Neural cell (in vitro differentiated cells): ENCODE results near the gene ARHGEF4. TPM values are rescaled to one million over a fixed set of nuclear protein-coding genes. Genes with fewer than 3 reads are reported as not detected.

Experiments used
- H2AFZ ChIP-seq: fragments of 200-600, 300-800 bp; sonication (generic), shearing (Covaris generic); 2 replicates; pipeline ENCODE4 v1.6.0; 2014; ENCODE audit warnings: low read depth, mild to moderate bottlenecking, antibody characterized with exemption, low read length, moderate library complexity
- H3F3A ChIP-seq: fragments of 200-600 bp; shearing (Covaris generic); 2 replicates; pipeline ENCODE4 v1.6.1; 2016; ENCODE audit warnings: mild to moderate bottlenecking, moderate library complexity, mixed read lengths, antibody characterized with exemption, low read length; ENCODE audit not compliant: insufficient read depth, poor library complexity, severe bottlenecking
- H3K27ac ChIP-seq: fragments of 200-600, 300-800 bp; sonication (generic), shearing (Covaris generic); 2 replicates; pipeline ENCODE4 v1.5.1; 2014; ENCODE audit warnings: mild to moderate bottlenecking, low read length, moderate library complexity
- H3K27me3 ChIP-seq: fragments of 300-800, 200-600 bp; sonication (generic), shearing (Covaris generic); 2 replicates; pipeline ENCODE4 v1.6.0; 2014; ENCODE audit warnings: mild to moderate bottlenecking, low read depth, low read length, moderate library complexity; ENCODE audit not compliant: insufficient read depth
- H3K36me3 ChIP-seq: fragments of 300-800, 200-600 bp; sonication (generic), shearing (Covaris generic); 2 replicates; pipeline ENCODE4 v1.5.1; 2014; ENCODE audit warnings: mild to moderate bottlenecking, antibody characterized with exemption, low read length, moderate library complexity; ENCODE audit not compliant: insufficient read depth
- H3K4me2 ChIP-seq: fragments of 300-800, 200-600 bp; sonication (generic), shearing (Covaris generic); 2 replicates; pipeline ENCODE4 v1.6.0; 2014; ENCODE audit warnings: mild to moderate bottlenecking, low read length
- H3K4me3 ChIP-seq: fragments of 300-800, 200-600 bp; sonication (generic), shearing (Covaris generic); 2 replicates; pipeline ENCODE4 v1.5.1; 2014; ENCODE audit warnings: mild to moderate bottlenecking, low read length, moderate library complexity
- H3K79me2 ChIP-seq: fragments of 200-600 bp; shearing (Covaris generic); replicated peaks from 2 replicates; pipeline ENCODE4 v1.6.0; 2014; ENCODE audit warnings: mild to moderate bottlenecking, low read length, moderate library complexity; ENCODE audit not compliant: insufficient read depth
- H3K9ac ChIP-seq: fragments of 300-800, 200-600 bp; sonication (generic), shearing (Covaris generic); 2 replicates; pipeline ENCODE4 v1.6.1; 2016; ENCODE audit warnings: mild to moderate bottlenecking, low read length, mixed read lengths
- H3K9me2 ChIP-seq: fragments of 200-600 bp; shearing (Covaris generic); 2 replicates; pipeline ENCODE4 v1.6.1; 2016; ENCODE audit warnings: mild to moderate bottlenecking, low read length, mixed read lengths; ENCODE audit not compliant: insufficient read depth
- H3K9me3 ChIP-seq: fragments of 200-600, 300-800 bp; sonication (generic), shearing (Covaris generic); 2 replicates; pipeline ENCODE4 v1.6.1; 2016; ENCODE audit warnings: mild to moderate bottlenecking, mixed run types, low read length, moderate library complexity, mixed read lengths
- H4K20me1 ChIP-seq: fragments of 200-600 bp; shearing (Covaris generic); 2 replicates; pipeline ENCODE4 v1.6.1; 2016; ENCODE audit warnings: mild to moderate bottlenecking, mixed run types; ENCODE audit not compliant: insufficient read depth
- EP300 ChIP-seq: fragments of 450-650 bp; conservative IDR thresholded peaks from 2 replicates; pipeline ENCODE4 v1.6.1; 2014; ENCODE audit warnings: antibody characterized with exemption, mild to moderate bottlenecking, moderate library complexity; ENCODE audit not compliant: poor library complexity, severe bottlenecking
- EZH2 ChIP-seq: fragments of 200-600, 300-800 bp; shearing (Covaris generic), sonication (generic); IDR thresholded peaks from 2 replicates; pipeline ENCODE4 v1.6.1; 2014; ENCODE audit warnings: antibody characterized with exemption, low read length, borderline replicate concordance, mild to moderate bottlenecking; ENCODE audit not compliant: insufficient read depth, poor library complexity, severe bottlenecking
- MXI1 ChIP-seq: fragments of 450-650 bp; conservative IDR thresholded peaks from 2 replicates; pipeline ENCODE4 v1.6.1; 2014; ENCODE audit warnings: antibody characterized with exemption, mild to moderate bottlenecking; ENCODE audit not compliant: poor library complexity, severe bottlenecking
- POLR2AphosphoS5 ChIP-seq: IDR thresholded peaks from 2 replicates; pipeline ENCODE4 v1.6.1; 2012
- RAD21 ChIP-seq: fragments of 450-650 bp; conservative IDR thresholded peaks from 2 replicates; pipeline ENCODE4 v1.6.1; 2014; ENCODE audit warnings: antibody characterized with exemption, mild to moderate bottlenecking, moderate library complexity
- SMC3 ChIP-seq: fragments of 450-650 bp; conservative IDR thresholded peaks from 2 replicates; pipeline ENCODE4 v1.6.1; 2014; ENCODE audit warnings: antibody characterized with exemption, mild to moderate bottlenecking, moderate library complexity; ENCODE audit not compliant: poor library complexity
- TAF1 ChIP-seq: IDR thresholded peaks from 2 replicates; pipeline ENCODE4 v1.6.1; 2012; ENCODE audit warnings: low read depth
- polyA plus RNA-seq: library from polyadenylated mRNA; depleted of rRNA; stranded (reverse); fragments of >200 nt; gene quantifications from 2 replicates; pipeline ENCODE4 v1.2.3, GENCODE V29; 2014
- TF ChIP-seq, protein P1 (sequence below): fragments of 450-650 bp; IDR thresholded peaks from 2 replicates; pipeline ENCODE4 v1.5.1; 2014; ENCODE audit warnings: antibody characterized with exemption, mild to moderate bottlenecking, moderate library complexity; ENCODE audit not compliant: poor library complexity, severe bottlenecking
- TF ChIP-seq, protein P2 (sequence below): IDR thresholded peaks from 2 replicates; pipeline ENCODE4 v1.6.1; 2012; ENCODE audit warnings: borderline replicate concordance

The ARHGEF4 gene
- polyA plus RNA-seq, 1 donor from 2014 or later = 45.9 TPM

DNA sequence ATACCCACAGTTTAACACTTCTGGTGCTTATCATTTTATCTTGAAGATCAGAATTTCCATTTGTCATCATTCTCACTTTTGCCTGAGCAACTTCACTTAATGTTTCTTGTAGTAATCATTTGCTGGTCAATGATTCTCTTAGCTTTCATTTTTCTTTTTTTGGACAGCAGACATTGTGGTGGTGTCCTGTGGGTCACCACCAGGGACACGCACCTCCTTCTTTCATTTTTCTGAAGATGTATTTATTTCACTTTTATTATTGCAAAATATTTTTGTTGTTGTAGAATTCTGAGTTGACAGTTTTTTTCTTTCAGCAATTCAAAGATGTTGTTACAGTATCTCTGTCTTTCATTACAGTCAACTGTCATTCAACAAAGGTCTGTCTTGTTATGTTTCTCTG, 172.3 kb downstream of the ARHGEF4 start:
- no peak overlapping the region for H3K4me3 ChIP-seq
- no peak overlapping the region for H3K27ac ChIP-seq
- no peaks in the 10 kb centered on the region for H3K9me2 ChIP-seq
- no peaks in the 10 kb centered on the region for H4K20me1 ChIP-seq
- TF ChIP-seq, protein P1, sequence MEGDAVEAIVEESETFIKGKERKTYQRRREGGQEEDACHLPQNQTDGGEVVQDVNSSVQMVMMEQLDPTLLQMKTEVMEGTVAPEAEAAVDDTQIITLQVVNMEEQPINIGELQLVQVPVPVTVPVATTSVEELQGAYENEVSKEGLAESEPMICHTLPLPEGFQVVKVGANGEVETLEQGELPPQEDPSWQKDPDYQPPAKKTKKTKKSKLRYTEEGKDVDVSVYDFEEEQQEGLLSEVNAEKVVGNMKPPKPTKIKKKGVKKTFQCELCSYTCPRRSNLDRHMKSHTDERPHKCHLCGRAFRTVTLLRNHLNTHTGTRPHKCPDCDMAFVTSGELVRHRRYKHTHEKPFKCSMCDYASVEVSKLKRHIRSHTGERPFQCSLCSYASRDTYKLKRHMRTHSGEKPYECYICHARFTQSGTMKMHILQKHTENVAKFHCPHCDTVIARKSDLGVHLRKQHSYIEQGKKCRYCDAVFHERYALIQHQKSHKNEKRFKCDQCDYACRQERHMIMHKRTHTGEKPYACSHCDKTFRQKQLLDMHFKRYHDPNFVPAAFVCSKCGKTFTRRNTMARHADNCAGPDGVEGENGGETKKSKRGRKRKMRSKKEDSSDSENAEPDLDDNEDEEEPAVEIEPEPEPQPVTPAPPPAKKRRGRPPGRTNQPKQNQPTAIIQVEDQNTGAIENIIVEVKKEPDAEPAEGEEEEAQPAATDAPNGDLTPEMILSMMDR = no peak
- TF ChIP-seq TAF1 (no peak), EP300 (peak; percentile 23), RAD21 (no peak), SMC3 (no peak), EZH2 (no peak)
- TF ChIP-seq, protein P2, sequence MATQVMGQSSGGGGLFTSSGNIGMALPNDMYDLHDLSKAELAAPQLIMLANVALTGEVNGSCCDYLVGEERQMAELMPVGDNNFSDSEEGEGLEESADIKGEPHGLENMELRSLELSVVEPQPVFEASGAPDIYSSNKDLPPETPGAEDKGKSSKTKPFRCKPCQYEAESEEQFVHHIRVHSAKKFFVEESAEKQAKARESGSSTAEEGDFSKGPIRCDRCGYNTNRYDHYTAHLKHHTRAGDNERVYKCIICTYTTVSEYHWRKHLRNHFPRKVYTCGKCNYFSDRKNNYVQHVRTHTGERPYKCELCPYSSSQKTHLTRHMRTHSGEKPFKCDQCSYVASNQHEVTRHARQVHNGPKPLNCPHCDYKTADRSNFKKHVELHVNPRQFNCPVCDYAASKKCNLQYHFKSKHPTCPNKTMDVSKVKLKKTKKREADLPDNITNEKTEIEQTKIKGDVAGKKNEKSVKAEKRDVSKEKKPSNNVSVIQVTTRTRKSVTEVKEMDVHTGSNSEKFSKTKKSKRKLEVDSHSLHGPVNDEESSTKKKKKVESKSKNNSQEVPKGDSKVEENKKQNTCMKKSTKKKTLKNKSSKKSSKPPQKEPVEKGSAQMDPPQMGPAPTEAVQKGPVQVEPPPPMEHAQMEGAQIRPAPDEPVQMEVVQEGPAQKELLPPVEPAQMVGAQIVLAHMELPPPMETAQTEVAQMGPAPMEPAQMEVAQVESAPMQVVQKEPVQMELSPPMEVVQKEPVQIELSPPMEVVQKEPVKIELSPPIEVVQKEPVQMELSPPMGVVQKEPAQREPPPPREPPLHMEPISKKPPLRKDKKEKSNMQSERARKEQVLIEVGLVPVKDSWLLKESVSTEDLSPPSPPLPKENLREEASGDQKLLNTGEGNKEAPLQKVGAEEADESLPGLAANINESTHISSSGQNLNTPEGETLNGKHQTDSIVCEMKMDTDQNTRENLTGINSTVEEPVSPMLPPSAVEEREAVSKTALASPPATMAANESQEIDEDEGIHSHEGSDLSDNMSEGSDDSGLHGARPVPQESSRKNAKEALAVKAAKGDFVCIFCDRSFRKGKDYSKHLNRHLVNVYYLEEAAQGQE = no peak
- H3K36me3 ChIP-seq = no peaks in the 10 kb centered on the region
- no peak overlapping the region for H3K9ac ChIP-seq
- H3K4me2 ChIP-seq = no peak overlapping the region
- no peak overlapping the region for H2AFZ ChIP-seq
- no peaks in the 10 kb centered on the region for H3K79me2 ChIP-seq
- no peaks in the 10 kb centered on the region for H3K9me3 ChIP-seq
- H3F3A ChIP-seq = no peaks in the 10 kb centered on the region
- H3K27me3 ChIP-seq = no peaks in the 10 kb centered on the region

DNA sequence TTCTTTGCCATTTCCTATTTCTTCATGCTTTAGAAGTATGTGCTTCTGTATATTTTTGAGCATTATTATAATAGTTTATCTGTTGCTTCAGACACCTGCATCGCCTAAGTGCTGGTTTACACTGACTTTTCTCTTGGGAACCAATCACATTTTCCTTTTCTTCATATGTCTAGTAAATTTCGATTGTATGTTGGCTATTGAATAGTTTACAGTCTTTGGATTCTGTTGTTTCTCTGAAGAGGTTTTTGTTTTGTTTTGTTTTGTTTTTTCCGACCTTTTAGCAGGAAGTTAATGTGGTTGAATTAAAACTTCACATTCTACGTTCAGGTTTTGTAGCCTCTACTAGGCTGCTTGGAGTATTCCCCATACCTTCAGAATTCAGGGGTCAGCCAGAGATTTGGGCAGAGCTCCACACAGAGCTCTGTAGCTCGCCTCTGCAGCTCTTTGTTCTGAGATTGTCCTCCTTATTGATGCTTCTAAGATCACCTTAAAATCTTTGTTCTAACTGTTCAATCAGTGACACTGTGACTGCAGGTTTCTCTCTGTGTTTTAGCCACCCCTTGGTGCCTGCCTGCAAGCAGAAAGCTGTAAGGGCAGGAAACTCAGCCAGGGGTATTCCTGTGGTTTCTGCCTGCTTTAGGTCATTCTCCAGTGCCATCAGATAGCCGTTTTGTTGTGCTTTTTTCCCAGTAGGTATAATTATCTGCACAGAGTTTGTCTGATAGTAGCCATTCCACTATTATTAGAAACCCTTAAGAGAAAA, 173.2 kb downstream of the ARHGEF4 start:
- no peaks in the 10 kb centered on the region for H3K9me2 ChIP-seq
- no peaks in the 10 kb centered on the region for H3K9me3 ChIP-seq
- H4K20me1 ChIP-seq = no peaks in the 10 kb centered on the region
- TF ChIP-seq SMC3 (no peak), MXI1 (no peak), POLR2AphosphoS5 (no peak), EZH2 (no peak), TAF1 (no peak), EP300 (no peak)
- TF ChIP-seq, protein P1 = no peak
- TF ChIP-seq, protein P2 = no peak
- H2AFZ ChIP-seq = no peak overlapping the region
- H3K36me3 ChIP-seq = no peaks in the 10 kb centered on the region
- no peaks in the 10 kb centered on the region for H3F3A ChIP-seq
- H3K27ac ChIP-seq = no peak overlapping the region
- no peaks in the 10 kb centered on the region for H3K79me2 ChIP-seq
- no peak overlapping the region for H3K9ac ChIP-seq
- no peak overlapping the region for H3K4me3 ChIP-seq
- no peaks in the 10 kb centered on the region for H3K27me3 ChIP-seq
- no peak overlapping the region for H3K4me2 ChIP-seq
